VCaP (cell line): ENCODE data around the gene CDC27.
"Not testable (repeated sequence)": the region's sequence is repeated elsewhere in the genome, so short reads cannot be mapped to it uniquely, and the experiment has no call there.

Source experiments
- H3K27ac ChIP-seq: fragments of 450-650 bp; 2 replicates; pipeline ENCODE4 v1.5.1; 2017
- TF ChIP-seq, protein P1 (sequence below): fragments of 450-650 bp; conservative IDR thresholded peaks from 2 replicates; pipeline ENCODE4 v1.5.1; 2017; ENCODE audit warnings: mild to moderate bottlenecking, moderate library complexity

The CDC27 gene

DNA sequence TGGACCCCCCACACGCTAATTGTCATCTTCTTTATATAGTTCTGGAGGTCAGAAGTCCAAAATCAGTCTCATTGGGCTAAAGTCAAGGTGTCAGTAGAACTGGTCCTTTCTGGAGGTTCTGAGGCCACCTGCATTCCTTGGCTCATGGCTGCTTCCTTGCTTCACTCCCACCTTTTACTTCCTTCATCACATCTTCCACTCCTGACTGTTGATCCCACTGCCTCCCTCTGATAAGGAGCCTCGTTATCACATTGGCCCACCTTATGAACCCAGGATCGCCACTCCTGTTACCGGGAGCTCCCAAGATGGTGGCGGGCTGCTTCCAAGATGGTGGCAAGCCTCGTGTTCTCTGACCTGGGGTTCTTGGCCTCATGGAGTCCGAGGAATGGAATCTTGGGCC, 83.0 kb downstream of the CDC27 start:
- no peak overlapping the region for H3K27ac ChIP-seq
- TF ChIP-seq, protein P1, sequence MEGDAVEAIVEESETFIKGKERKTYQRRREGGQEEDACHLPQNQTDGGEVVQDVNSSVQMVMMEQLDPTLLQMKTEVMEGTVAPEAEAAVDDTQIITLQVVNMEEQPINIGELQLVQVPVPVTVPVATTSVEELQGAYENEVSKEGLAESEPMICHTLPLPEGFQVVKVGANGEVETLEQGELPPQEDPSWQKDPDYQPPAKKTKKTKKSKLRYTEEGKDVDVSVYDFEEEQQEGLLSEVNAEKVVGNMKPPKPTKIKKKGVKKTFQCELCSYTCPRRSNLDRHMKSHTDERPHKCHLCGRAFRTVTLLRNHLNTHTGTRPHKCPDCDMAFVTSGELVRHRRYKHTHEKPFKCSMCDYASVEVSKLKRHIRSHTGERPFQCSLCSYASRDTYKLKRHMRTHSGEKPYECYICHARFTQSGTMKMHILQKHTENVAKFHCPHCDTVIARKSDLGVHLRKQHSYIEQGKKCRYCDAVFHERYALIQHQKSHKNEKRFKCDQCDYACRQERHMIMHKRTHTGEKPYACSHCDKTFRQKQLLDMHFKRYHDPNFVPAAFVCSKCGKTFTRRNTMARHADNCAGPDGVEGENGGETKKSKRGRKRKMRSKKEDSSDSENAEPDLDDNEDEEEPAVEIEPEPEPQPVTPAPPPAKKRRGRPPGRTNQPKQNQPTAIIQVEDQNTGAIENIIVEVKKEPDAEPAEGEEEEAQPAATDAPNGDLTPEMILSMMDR, result no peak

- not testable (repeated sequence) for H3K27ac ChIP-seq
Observed at GRCh38 chr17:47105246-47105645, 83.8 kb downstream of the CDC27 start.

- no peak overlapping the region for H3K27ac ChIP-seq
- TF ChIP-seq, protein P1, result no peak
Observed at GRCh38 chr17:47102914-47103313, 86.2 kb downstream of the CDC27 start.

- peak overlapping the region; percentile 94 for H3K27ac ChIP-seq
- TF ChIP-seq, protein P1, result no peak
Observed at GRCh38 chr17:47099987-47100711, 88.9 kb downstream of the CDC27 start.

DNA sequence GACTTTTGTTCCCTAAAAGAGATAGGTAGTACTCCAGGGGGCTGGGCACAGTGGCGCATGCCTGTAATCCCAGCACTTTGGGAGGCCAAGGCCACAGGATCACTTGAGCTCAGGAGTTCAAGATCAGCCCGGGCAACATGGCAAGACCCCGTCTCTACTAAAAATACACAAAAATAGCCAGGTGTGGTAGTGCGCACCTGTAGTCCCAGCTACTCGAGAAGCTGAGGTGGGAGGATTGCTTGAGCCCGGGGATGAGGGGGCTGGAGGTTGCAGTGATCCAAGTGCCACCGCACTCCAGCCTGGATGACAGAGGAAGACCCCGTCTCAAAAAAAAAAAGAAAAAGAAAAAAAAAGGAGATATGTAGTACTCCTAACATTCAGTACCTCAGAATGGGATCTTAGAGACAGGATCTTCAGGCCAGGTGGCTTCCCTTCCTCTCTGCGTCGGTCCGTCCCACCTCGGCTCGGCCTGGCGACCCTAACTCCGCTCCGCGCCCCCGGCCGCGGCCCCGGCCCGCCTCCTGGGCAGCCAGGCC, 89.6 kb downstream of the CDC27 start:
- TF ChIP-seq, protein P1, result no peak
- H3K27ac ChIP-seq, result peak overlapping the region; percentile 94

DNA sequence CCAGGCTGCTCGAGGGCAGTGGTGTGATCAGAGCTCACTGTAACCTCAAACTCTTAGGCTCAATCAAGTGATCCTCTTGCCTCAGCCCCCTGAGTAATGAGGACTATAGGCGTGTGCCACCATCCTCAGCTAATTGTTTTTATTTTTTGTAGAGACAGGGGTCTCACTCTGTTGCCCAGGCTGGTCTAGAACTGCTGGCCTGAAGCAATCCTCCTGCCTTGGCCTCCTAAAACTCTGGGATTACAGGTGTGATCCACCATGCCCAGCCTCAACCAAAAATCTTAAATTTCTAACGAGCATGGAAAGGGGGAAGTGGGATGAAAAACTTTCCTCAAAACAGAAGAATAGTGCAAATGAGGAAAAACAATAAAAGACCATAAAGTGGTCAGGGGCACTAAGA, 92.8 kb downstream of the CDC27 start:
- TF ChIP-seq, protein P1, result no peak
- no peak overlapping the region for H3K27ac ChIP-seq

GRCh38 chr17:47095268-47095667, 93.8 kb downstream of the CDC27 start:
- no peak overlapping the region for H3K27ac ChIP-seq
- TF ChIP-seq, protein P1, result no peak

DNA sequence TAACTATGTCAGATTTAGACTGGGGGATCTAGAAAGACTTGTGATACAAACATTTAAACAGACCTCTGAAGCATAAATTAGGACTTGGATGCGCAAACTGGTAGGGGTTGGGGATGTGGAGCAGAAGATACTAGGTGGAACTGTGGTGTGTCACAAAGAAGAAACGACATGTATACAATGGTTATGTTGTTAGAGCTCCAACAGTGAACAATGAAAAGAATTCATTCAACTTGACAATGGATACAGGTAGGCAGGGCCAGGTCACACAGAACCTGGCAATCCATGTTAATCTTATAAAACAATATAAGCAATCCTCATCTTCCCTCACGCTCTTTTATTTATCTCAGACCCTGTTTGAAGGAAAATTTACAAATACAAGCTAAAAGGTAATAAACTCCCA, 102.0 kb downstream of the CDC27 start:
- TF ChIP-seq, protein P1, result no peak
- H3K27ac ChIP-seq, result no peak overlapping the region
